A549 (cell line): Measurements from ENCODE around the gene KIRREL1. TPM values are rescaled to one million over a fixed set of nuclear protein-coding genes. Genes with fewer than 3 reads are reported as not detected.
"Not testable (repeated sequence)": the region's sequence is repeated elsewhere in the genome, so short reads cannot be mapped to it uniquely, and the experiment has no call there.

Source experiments
- ATAC-seq, 2 experiments: fragments of 200-7000 bp in 1 of 2; fragments of >200 bp in 1 of 2; cut with Nextera tagmentation in 1 of 2; cut with Tn5 transposase in 1 of 2; 3 replicates each; pipeline versions ENCODE4 v1.8.0 to v1.9.1; 2018 to 2020; ENCODE audit warnings: mild to moderate bottlenecking in 1 of 2, moderate library complexity in 1 of 2
- CTCF ChIA-PET: fragments of 300-600 bp; sonication (Branson Sonifier 250); formaldehyde crosslinking; extraction: SDS; loops from one replicate; lab custom pipeline; 2021; ENCODE audit warnings: antibody characterized with exemption, inconsistent platforms; lab: Yijun Ruan, JAX
- POLR2A ChIA-PET: fragments of 350-600 bp; formaldehyde crosslinking; extraction: SDS; loops from one replicate; lab custom pipeline; 2021; ENCODE audit warnings: antibody characterized with exemption, inconsistent platforms; lab: Yijun Ruan, JAX
- DNase-seq, 2 experiments: peaks; one replicate each; pipeline versions ENCODE4 v3.0.0 to v3.0.0-alpha.2; 2011 to 2016; ENCODE audit warnings: low read depth in 1 of 2, low spot score in 1 of 2
- FAIRE-seq: peaks from 2 replicates; lab custom pipeline; 2011; peaks lifted over from hg19 to GRCh38; lab: Jason Lieb, UNC
- H3K27ac ChIP-seq, 2 experiments: fragments of >200 bp; sonication (Bioruptor Twin); formaldehyde crosslinking; 3 replicates each; pipeline ENCODE4 v1.5.1; 2016 to 2017
- H3K4me1 ChIP-seq: fragments of >200 bp; sonication (Bioruptor Twin); formaldehyde crosslinking; 3 replicates; pipeline ENCODE4 v1.6.1; 2016
- H3K4me2 ChIP-seq: fragments of >200 bp; sonication (Bioruptor Twin); formaldehyde crosslinking; 3 replicates; pipeline ENCODE4 v1.6.1; 2016
- H3K4me3 ChIP-seq: fragments of >200 bp; sonication (Bioruptor Twin); formaldehyde crosslinking; 3 replicates; pipeline ENCODE4 v1.5.1; 2016
- H3K9me3 ChIP-seq: fragments of >200 bp; sonication (Bioruptor Twin); formaldehyde crosslinking; 3 replicates; pipeline ENCODE4 v1.6.1; 2016
- CHD2 ChIP-seq: fragments of 150-350 bp; IDR thresholded peaks from 2 replicates; pipeline ENCODE4 v1.6.1; 2014; ENCODE audit warnings: low read length; ENCODE audit not compliant: partially characterized antibody
- CHD4 ChIP-seq: fragments of 200-600 bp; sonication (generic); IDR thresholded peaks from 2 replicates; pipeline ENCODE4 v1.6.1; 2016; ENCODE audit warnings: antibody characterized with exemption, mild to moderate bottlenecking, borderline replicate concordance
- EHF ChIP-seq: fragments of 250-450 bp; sonication (Bioruptor Pico); IDR thresholded peaks from 2 replicates; pipeline ENCODE4 v1.5.0; 2020; ENCODE audit warnings: mild to moderate bottlenecking
- EP300 ChIP-seq, 2 experiments: fragments of >200 bp; sonication (Bioruptor Twin); formaldehyde crosslinking; IDR thresholded peaks; 2 replicates in 1 of 2; 3 replicates in 1 of 2; pipeline ENCODE4 v1.6.1; 2016 to 2017
- FOSB ChIP-seq: fragments of 250-450 bp; sonication (Bioruptor Pico); IDR thresholded peaks from 2 replicates; pipeline ENCODE4 v1.5.0; 2020; ENCODE audit warnings: mild to moderate bottlenecking, moderate library complexity
- FOXS1 ChIP-seq: fragments of 250-450 bp; sonication (Bioruptor Pico); IDR thresholded peaks from 2 replicates; pipeline ENCODE4 v1.5.0; 2020; ENCODE audit warnings: mild to moderate bottlenecking, moderate library complexity
- HEYL ChIP-seq: fragments of 250-450 bp; sonication (Bioruptor Pico); IDR thresholded peaks from 2 replicates; pipeline ENCODE4 v1.8.0; 2021; ENCODE audit warnings: mild to moderate bottlenecking, moderate library complexity
- JUN ChIP-seq, 2 experiments: fragments of >200 bp; sonication (Bioruptor Twin); formaldehyde crosslinking; IDR thresholded peaks; 2 replicates in 1 of 2; 3 replicates in 1 of 2; pipeline ENCODE4 v1.6.1; 2016 to 2017
- JUNB ChIP-seq: fragments of >200 bp; sonication (Bioruptor Twin); formaldehyde crosslinking; IDR thresholded peaks from 2 replicates; pipeline ENCODE4 v1.6.1; 2016
- KDM5A ChIP-seq: fragments of 200-600 bp; sonication (generic); IDR thresholded peaks from 2 replicates; pipeline ENCODE4 v1.6.1; 2016; ENCODE audit warnings: antibody characterized with exemption, mild to moderate bottlenecking
- MAZ ChIP-seq: fragments of 150-350 bp; IDR thresholded peaks from 2 replicates; pipeline ENCODE4 v1.6.1; 2014; ENCODE audit warnings: antibody characterized with exemption, low read depth, low read length, borderline replicate concordance
- MYC ChIP-seq: IDR thresholded peaks from 2 replicates; pipeline ENCODE4 v1.6.1; 2012; ENCODE audit warnings: mild to moderate bottlenecking, inconsistent platforms, low read length, improper control_type of control experiment, borderline replicate concordance
- NPAS2 ChIP-seq: fragments of 250-450 bp; sonication (Bioruptor Pico); IDR thresholded peaks from 2 replicates; pipeline ENCODE4 v1.8.0; 2022; ENCODE audit warnings: mild to moderate bottlenecking, moderate library complexity, borderline replicate concordance
- NR3C1 ChIP-seq: fragments of >200 bp; sonication (Bioruptor Twin); formaldehyde crosslinking; IDR thresholded peaks from 3 replicates; pipeline ENCODE4 v1.6.1; 2017
- SREBF2 ChIP-seq: fragments of 450-650 bp; IDR thresholded peaks from 2 replicates; pipeline ENCODE4 v1.6.1; 2014; ENCODE audit warnings: mild to moderate bottlenecking, moderate library complexity
- ZC3H11A ChIP-seq: fragments of 450-650 bp; IDR thresholded peaks from 2 replicates; pipeline ENCODE4 v1.6.1; 2014; ENCODE audit warnings: antibody characterized with exemption, mild to moderate bottlenecking
- WGBS: methylation state at CpG from one replicate; pipeline ENCODE4 v1.1.6; 2017; ENCODE audit errors: missing lambda C conversion rate; 5-methylcytosine and 5-hydroxymethylcytosine counted together
- polyA plus RNA-seq, 4 experiments: library from polyadenylated mRNA; depleted of rRNA in 3 of 4; stranded (reverse); fragments of >200 nt; fragmentation: RNase III in 1 of 4; extraction: RNeasy Plus Mini Kit Qiagen cat#74134 plus additional on column Dnase treatment in 1 of 4; gene quantifications; 2 replicates in 3 of 4; 3 replicates in 1 of 4; pipeline ENCODE4 v1.2.3, GENCODE V29; 2011 to 2017
- TF ChIP-seq, protein P1 (sequence below): fragments of 450-650 bp; IDR thresholded peaks from 2 replicates; pipeline ENCODE4 v1.6.1; 2014; ENCODE audit warnings: antibody characterized with exemption
- TF ChIP-seq, protein P2 (sequence below): fragments of 250-450 bp; sonication (Bioruptor Pico); IDR thresholded peaks from 2 replicates; pipeline ENCODE4 v1.5.0; 2021; ENCODE audit warnings: mild to moderate bottlenecking, moderate library complexity, borderline replicate concordance
- TF ChIP-seq, protein P3 (sequence below): fragments of >200 bp; sonication (Bioruptor Twin); formaldehyde crosslinking; IDR thresholded peaks from 3 replicates; pipeline ENCODE4 v1.6.1; 2016
- TF ChIP-seq, protein P4 (sequence below): IDR thresholded peaks from 2 replicates; pipeline ENCODE4 v1.6.1; 2012
- TF ChIP-seq, protein P5 (sequence below): fragments of >200 bp; sonication (Bioruptor Twin); formaldehyde crosslinking; IDR thresholded peaks from 3 replicates; pipeline ENCODE4 v1.5.1; 2016
- TF ChIP-seq, protein P6 (sequence below): IDR thresholded peaks from 2 replicates; pipeline ENCODE4 v1.6.1; 2012; ENCODE audit warnings: low read depth, borderline replicate concordance

Gene KIRREL1
- polyA plus RNA-seq, 2 of the 4 experiments (the other 2 are of a cell fraction): 18.7 to 41.3 TPM

DNA sequence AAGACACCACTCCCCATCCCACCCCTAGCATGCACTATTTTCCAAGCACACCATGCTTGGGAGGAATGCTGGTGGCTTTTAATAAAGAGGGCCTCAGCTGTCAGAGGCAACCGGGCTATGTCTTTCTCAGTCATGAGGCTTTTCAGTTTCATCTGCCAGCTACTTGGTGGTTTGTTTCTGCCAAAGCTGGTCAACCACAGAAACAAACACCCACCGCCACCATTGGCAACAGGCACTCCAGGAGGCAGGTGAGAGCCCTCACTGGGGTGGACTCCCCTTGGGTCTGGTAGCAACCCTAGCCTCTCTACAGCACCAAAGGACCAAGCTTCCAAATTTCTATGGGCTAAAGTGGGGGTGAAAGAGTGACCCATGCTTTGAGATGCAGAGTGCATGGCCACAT, 133.0 kb downstream of the KIRREL1 start:
- Histone ChIP-seq H3K4me2 (no peak overlapping the region), H3K4me1 (no peaks in the 10 kb centered on the region)
- no peak for DNase-seq
- TF ChIP-seq ZC3H11A (no peak), MAZ (no peak), KDM5A (no peak), NPAS2 (no peak), EHF (no peak)
- TF ChIP-seq, protein P1, sequence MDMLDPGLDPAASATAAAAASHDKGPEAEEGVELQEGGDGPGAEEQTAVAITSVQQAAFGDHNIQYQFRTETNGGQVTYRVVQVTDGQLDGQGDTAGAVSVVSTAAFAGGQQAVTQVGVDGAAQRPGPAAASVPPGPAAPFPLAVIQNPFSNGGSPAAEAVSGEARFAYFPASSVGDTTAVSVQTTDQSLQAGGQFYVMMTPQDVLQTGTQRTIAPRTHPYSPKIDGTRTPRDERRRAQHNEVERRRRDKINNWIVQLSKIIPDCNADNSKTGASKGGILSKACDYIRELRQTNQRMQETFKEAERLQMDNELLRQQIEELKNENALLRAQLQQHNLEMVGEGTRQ: no peak
- TF ChIP-seq, protein P2, sequence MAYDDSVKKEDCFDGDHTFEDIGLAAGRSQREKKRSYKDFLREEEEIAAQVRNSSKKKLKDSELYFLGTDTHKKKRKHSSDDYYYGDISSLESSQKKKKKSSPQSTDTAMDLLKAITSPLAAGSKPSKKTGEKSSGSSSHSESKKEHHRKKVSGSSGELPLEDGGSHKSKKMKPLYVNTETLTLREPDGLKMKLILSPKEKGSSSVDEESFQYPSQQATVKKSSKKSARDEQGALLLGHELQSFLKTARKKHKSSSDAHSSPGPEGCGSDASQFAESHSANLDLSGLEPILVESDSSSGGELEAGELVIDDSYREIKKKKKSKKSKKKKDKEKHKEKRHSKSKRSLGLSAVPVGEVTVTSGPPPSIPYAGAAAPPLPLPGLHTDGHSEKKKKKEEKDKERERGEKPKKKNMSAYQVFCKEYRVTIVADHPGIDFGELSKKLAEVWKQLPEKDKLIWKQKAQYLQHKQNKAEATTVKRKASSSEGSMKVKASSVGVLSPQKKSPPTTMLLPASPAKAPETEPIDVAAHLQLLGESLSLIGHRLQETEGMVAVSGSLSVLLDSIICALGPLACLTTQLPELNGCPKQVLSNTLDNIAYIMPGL (CRISPR knock-in tag): no peak
- TF ChIP-seq, protein P3, sequence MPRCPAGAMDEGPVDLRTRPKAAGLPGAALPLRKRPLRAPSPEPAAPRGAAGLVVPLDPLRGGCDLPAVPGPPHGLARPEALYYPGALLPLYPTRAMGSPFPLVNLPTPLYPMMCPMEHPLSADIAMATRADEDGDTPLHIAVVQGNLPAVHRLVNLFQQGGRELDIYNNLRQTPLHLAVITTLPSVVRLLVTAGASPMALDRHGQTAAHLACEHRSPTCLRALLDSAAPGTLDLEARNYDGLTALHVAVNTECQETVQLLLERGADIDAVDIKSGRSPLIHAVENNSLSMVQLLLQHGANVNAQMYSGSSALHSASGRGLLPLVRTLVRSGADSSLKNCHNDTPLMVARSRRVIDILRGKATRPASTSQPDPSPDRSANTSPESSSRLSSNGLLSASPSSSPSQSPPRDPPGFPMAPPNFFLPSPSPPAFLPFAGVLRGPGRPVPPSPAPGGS: no peak
- TF ChIP-seq, all 56 proteins: peak for 0
- no peak for FAIRE-seq
- ChIA-PET POLR2A (no interaction called here), CTCF (interaction anchor here (0.7 to 45.7 kb wide), 6 partner anchors 14 to 631 kb away, joined by 3 to 2212 read pairs (median 39); partner anchors contain the start of gene KIRREL1)
- WGBS: 6% methylated on average over 2 of the region's 2 CpGs
- Histone ChIP-seq H3K9me3 (no peaks in the 10 kb centered on the region), H3K27ac (no peak overlapping the region), H3K4me3 (no peak overlapping the region)
- ATAC-seq: no peak

DNA sequence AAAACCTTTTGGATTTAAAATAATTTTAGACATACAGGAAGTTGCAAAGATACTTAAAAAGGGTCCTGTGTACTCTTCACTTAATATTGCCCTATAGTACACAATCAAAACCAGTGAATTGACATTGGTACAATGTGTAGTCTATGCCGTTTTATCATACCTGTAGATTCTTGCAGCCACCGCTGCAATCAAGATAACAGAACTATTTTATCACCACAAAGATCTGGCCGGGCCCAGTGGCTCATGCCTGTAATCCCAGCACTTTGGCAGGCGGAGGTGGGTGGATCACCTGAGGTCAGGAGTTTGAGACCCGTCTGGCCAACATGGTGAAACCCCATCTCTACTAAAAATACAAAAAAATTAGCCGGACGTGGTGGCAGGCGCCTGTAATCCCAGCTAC, 135.1 kb downstream of the KIRREL1 start:
- POLR2A ChIA-PET, H3K4me2 ChIP-seq, H3K4me1 ChIP-seq, ATAC-seq, H3K4me3 ChIP-seq, H3K9me3 ChIP-seq, FAIRE-seq, H3K27ac ChIP-seq, DNase-seq: not testable (repeated sequence)
- CTCF ChIA-PET: interaction anchor here (0.8 to 45.7 kb wide), 4 partner anchors 11 to 152 kb away, joined by 3 to 2212 read pairs (median 4); partner anchors contain the start of gene KIRREL1
- 54% methylated on average over 8 of the region's 8 CpGs for WGBS

DNA sequence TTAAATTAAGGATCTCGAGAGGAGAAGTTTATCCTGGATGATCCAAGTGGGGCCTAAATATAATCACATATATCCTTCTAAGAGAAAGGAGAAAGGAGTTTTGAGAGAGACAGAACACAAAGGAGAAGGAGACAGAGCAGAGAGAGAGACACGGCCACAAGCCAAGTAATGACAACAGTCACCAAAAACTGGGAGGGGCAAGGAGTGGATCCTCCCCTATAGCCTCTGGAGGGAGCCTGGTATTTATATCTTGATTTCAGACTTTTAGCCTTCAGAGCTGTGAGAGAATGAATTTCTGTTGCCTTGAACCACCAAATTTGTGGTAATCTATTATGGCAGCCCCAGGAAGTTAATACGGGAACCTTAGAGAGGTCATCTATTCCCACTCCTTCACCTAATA, 137.8 kb downstream of the KIRREL1 start:
- 37% methylated on average over 3 of the region's 3 CpGs for WGBS
- CTCF ChIA-PET: interaction anchor here (45.7 kb wide), 1 partner anchor 154 kb away, joined by 2212 read pairs; the partner anchor contains the start of gene KIRREL1
- no peak for FAIRE-seq

More for the DNA sequence above, 137.8 kb downstream of the KIRREL1 start:
- H3K9me3 ChIP-seq: no peaks in the 10 kb centered on the region
- H3K27ac ChIP-seq: no peak overlapping the region
- H3K4me2 ChIP-seq: no peak overlapping the region
- H3K4me3 ChIP-seq: no peak overlapping the region
- no peak for TF ChIP-seq JUN (IDR thresholded peaks at IDR 0.05)
- no peak for TF ChIP-seq NPAS2
- no peak for TF ChIP-seq JUNB
- TF ChIP-seq HEYL (CRISPR knock-in tag): no peak
- TF ChIP-seq, protein P3: no peak
- TF ChIP-seq, protein P4, sequence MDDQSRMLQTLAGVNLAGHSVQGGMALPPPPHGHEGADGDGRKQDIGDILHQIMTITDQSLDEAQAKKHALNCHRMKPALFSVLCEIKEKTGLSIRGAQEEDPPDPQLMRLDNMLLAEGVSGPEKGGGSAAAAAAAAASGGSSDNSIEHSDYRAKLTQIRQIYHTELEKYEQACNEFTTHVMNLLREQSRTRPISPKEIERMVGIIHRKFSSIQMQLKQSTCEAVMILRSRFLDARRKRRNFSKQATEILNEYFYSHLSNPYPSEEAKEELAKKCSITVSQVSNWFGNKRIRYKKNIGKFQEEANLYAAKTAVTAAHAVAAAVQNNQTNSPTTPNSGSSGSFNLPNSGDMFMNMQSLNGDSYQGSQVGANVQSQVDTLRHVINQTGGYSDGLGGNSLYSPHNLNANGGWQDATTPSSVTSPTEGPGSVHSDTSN: no peak
- no peak for TF ChIP-seq FOSB (CRISPR knock-in tag)
- TF ChIP-seq SREBF2: no peak
- TF ChIP-seq MYC: no peak
- TF ChIP-seq CHD4: no peak
- TF ChIP-seq FOXS1 (CRISPR knock-in tag): no peak
- TF ChIP-seq NR3C1: no peak
- TF ChIP-seq CHD2: no peak
- TF ChIP-seq, protein P5, sequence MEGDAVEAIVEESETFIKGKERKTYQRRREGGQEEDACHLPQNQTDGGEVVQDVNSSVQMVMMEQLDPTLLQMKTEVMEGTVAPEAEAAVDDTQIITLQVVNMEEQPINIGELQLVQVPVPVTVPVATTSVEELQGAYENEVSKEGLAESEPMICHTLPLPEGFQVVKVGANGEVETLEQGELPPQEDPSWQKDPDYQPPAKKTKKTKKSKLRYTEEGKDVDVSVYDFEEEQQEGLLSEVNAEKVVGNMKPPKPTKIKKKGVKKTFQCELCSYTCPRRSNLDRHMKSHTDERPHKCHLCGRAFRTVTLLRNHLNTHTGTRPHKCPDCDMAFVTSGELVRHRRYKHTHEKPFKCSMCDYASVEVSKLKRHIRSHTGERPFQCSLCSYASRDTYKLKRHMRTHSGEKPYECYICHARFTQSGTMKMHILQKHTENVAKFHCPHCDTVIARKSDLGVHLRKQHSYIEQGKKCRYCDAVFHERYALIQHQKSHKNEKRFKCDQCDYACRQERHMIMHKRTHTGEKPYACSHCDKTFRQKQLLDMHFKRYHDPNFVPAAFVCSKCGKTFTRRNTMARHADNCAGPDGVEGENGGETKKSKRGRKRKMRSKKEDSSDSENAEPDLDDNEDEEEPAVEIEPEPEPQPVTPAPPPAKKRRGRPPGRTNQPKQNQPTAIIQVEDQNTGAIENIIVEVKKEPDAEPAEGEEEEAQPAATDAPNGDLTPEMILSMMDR: no peak
- TF ChIP-seq, protein P6, sequence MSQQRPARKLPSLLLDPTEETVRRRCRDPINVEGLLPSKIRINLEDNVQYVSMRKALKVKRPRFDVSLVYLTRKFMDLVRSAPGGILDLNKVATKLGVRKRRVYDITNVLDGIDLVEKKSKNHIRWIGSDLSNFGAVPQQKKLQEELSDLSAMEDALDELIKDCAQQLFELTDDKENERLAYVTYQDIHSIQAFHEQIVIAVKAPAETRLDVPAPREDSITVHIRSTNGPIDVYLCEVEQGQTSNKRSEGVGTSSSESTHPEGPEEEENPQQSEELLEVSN: no peak
- no peak for TF ChIP-seq EP300 (IDR thresholded peaks at IDR 0.05)
- no peaks in the 10 kb centered on the region for H3K4me1 ChIP-seq
- ATAC-seq (no peak; a peak in 1 of 6 replicates), DNase-seq (no peak)
- POLR2A ChIA-PET: no interaction called here
